ENCODE measurements around the gene SLC47A2.

- TF ChIP-seq POLR2A (IDR thresholded peaks at IDR 0.05; ENCODE audit: low read depth, low read length) (no peak), POLR2AphosphoS5 (IDR thresholded peaks at IDR 0.05; ENCODE audit: low read depth, low read length) (no peak), SPI1 (IDR thresholded peaks at IDR 0.05; ENCODE audit: low read depth, low read length) (no peak), TAF1 (IDR thresholded peaks at IDR 0.05; ENCODE audit: low read depth, low read length) (no peak), PAX5 (IDR thresholded peaks at IDR 0.05; ENCODE audit: insufficient read depth, low read length, severe bottlenecking) (no peak), POU2F2 (IDR thresholded peaks at IDR 0.05; ENCODE audit: low read depth, low read length) (no peak)
These were observed 43.5 kb upstream of the SLC47A2 start for GRCh38 chr17:19759568-19760549.

Data from GM12891 (cell line).